Measurements from ENCODE around the gene RGS9. TPM values are rescaled to one million over a fixed set of nuclear protein-coding genes. Genes with fewer than 3 reads are reported as not detected.
"Not testable (repeated sequence)": the region's sequence is repeated elsewhere in the genome, so short reads cannot be mapped to it uniquely, and the experiment has no call there.

Gene RGS9
- total and polyA plus RNA-seq, 2 donors (not counting 1 experiment from before 2014, with no cell fraction given): 0.36 to 3.4 TPM

DNA sequence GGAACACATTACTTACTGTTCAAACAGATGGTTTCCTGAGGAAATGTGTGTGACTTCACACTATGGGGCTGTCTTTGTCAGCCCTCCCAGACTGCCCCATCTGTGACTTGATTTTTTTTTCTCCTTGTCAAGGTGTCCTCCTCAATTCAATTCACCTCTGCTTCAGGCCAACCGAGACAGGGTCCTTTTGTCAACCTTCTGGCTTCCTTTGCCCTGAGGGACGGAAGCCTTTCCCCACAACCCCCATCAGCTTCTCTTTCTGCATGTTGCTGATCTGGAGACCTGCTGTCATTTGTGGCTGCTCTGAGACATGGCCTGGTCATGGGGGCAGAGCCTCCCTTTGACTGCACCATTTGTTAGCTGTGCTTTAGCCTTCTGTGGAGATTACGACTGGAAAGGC lies 21.3 kb upstream of the RGS9 start:
- Histone ChIP-seq H3K9me3 (ENCODE audit: control extremely low read depth in 1 of 3, control insufficient read depth in 2 of 3, insufficient read depth in 1 of 3, low read length in 2 of 3) (no peaks in the 10 kb centered on the region), H3K4me1 (ENCODE audit: control insufficient read depth in 2 of 2, insufficient read depth in 2 of 2, low read length in 2 of 2) (no peaks in the 10 kb centered on the region), H3K4me2 (replicated peaks; ENCODE audit: low read depth, low read length, poor library complexity, severe bottlenecking) (no peak overlapping the region), H3K4me3 (ENCODE audit: control extremely low read depth in 1 of 5, extremely low read depth in 1 of 5, insufficient read depth in 1 of 5, low read depth in 2 of 5, low read length in 4 of 5) (no peak overlapping the region), H3K27ac (ENCODE audit: low read length in 2 of 2) (no peak overlapping the region), H2AFZ (ENCODE audit: insufficient read depth, low read depth, low read length, poor library complexity, severe bottlenecking) (peak overlapping the region; percentile 16), H3K79me2 (ENCODE audit: control insufficient read depth, insufficient read depth, low read length) (no peaks in the 10 kb centered on the region), H3K27me3 (replicated peaks in 1 of 4; ENCODE audit: control extremely low read depth in 1 of 4, control insufficient read depth in 3 of 4, insufficient read depth in 4 of 4, low read length in 3 of 4) (peaks cover 0 to 5% (median 0%) of the 10 kb centered on the region in 4 experiments), H4K20me1 (ENCODE audit: control insufficient read depth, insufficient read depth, low read length, poor library complexity, severe bottlenecking) (no peaks in the 10 kb centered on the region), H3K9ac (ENCODE audit: low read length) (no peak overlapping the region), H3K36me3 (replicated peaks in 1 of 2; ENCODE audit: control extremely low read depth in 1 of 2, control insufficient read depth in 1 of 2, extremely low read depth in 1 of 2, insufficient read depth in 2 of 2, low read length in 1 of 2) (no peaks in the 10 kb centered on the region)
- no peak for TF ChIP-seq EZH2 (IDR thresholded peaks at IDR 0.05; ENCODE audit: borderline replicate concordance, insufficient read depth, low read depth, low read length, poor library complexity, severe bottlenecking)
- TF ChIP-seq, protein P1, sequence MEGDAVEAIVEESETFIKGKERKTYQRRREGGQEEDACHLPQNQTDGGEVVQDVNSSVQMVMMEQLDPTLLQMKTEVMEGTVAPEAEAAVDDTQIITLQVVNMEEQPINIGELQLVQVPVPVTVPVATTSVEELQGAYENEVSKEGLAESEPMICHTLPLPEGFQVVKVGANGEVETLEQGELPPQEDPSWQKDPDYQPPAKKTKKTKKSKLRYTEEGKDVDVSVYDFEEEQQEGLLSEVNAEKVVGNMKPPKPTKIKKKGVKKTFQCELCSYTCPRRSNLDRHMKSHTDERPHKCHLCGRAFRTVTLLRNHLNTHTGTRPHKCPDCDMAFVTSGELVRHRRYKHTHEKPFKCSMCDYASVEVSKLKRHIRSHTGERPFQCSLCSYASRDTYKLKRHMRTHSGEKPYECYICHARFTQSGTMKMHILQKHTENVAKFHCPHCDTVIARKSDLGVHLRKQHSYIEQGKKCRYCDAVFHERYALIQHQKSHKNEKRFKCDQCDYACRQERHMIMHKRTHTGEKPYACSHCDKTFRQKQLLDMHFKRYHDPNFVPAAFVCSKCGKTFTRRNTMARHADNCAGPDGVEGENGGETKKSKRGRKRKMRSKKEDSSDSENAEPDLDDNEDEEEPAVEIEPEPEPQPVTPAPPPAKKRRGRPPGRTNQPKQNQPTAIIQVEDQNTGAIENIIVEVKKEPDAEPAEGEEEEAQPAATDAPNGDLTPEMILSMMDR (IDR thresholded peaks at IDR 0.05): no peak
- ATAC-seq (ENCODE audit: low read depth) (no peak), DNase-seq (no peak)
- Mint-ChIP-seq H3K4me3 (no peak overlapping the region), H3K27ac (no peak overlapping the region), H3K9me3 (ENCODE audit: insufficient read depth) (no peaks in the 10 kb centered on the region), H3K27me3 (no peaks in the 10 kb centered on the region), H3K4me1 (peaks cover 7% of the 10 kb centered on the region)
- POLR2A ChIA-PET: interaction anchor here (0.6 kb wide), 1 partner anchor 158 kb away, joined by 3 read pairs; no protein-coding TSS in a partner anchor
- WGBS (ENCODE audit: insufficient coverage): 14% methylated on average over 1 of the region's 3 CpGs
- CTCF ChIA-PET: interaction anchor here (0.8 kb wide), 1 partner anchor 12 kb away, joined by 3 read pairs; no protein-coding TSS in a partner anchor
- intact Hi-C loops (cut with micrococcal nuclease): no loop called here

DNA sequence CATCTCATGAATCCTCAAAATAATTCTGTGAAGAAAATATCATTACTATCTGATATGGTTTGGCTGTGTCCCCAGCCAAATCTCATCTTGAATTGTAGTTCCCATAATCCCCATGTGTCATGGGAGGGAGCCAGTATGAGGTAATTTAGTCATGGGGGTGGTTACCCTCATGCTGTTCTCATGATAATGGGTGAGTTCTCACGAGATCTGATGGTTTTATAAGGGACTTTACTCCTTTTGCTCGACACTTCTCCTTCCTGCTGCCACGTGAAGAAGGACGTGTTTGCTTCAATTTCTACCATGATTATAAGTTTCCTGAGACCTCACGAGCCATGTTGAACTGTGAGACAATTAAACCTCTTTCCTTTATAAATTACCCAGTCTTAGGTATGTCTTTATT lies 20.7 kb upstream of the RGS9 start:
- H2AFZ ChIP-seq (ENCODE audit: insufficient read depth, low read depth, low read length, poor library complexity, severe bottlenecking); H3K9me3 ChIP-seq (ENCODE audit: control extremely low read depth in 1 of 3, control insufficient read depth in 2 of 3, insufficient read depth in 1 of 3, low read length in 2 of 3); H3K4me1 Mint-ChIP-seq; H3K4me3 ChIP-seq (ENCODE audit: control extremely low read depth in 1 of 5, extremely low read depth in 1 of 5, insufficient read depth in 1 of 5, low read depth in 2 of 5, low read length in 4 of 5); H3K9me3 Mint-ChIP-seq (ENCODE audit: insufficient read depth); POLR2A ChIA-PET; H3K79me2 ChIP-seq (ENCODE audit: control insufficient read depth, insufficient read depth, low read length); H4K20me1 ChIP-seq (ENCODE audit: control insufficient read depth, insufficient read depth, low read length, poor library complexity, severe bottlenecking); H3K4me1 ChIP-seq (ENCODE audit: control insufficient read depth in 2 of 2, insufficient read depth in 2 of 2, low read length in 2 of 2); H3K27ac Mint-ChIP-seq; ATAC-seq (ENCODE audit: low read depth); H3K27me3 Mint-ChIP-seq; H3K27ac ChIP-seq (ENCODE audit: low read length in 2 of 2); H3K27me3 ChIP-seq (replicated peaks in 1 of 4; ENCODE audit: control extremely low read depth in 1 of 4, control insufficient read depth in 3 of 4, insufficient read depth in 4 of 4, low read length in 3 of 4); H3K9ac ChIP-seq (ENCODE audit: low read length); intact Hi-C loops (cut with micrococcal nuclease); H3K4me3 Mint-ChIP-seq; DNase-seq; H3K36me3 ChIP-seq (replicated peaks in 1 of 2; ENCODE audit: control extremely low read depth in 1 of 2, control insufficient read depth in 1 of 2, extremely low read depth in 1 of 2, insufficient read depth in 2 of 2, low read length in 1 of 2); H3K4me2 ChIP-seq (replicated peaks; ENCODE audit: low read depth, low read length, poor library complexity, severe bottlenecking): not testable (repeated sequence)
- CTCF ChIA-PET: interaction anchor here (0.8 kb wide), 1 partner anchor 11 kb away, joined by 3 read pairs; no protein-coding TSS in a partner anchor
- no CpG with 5 or more reads among the region's 5 CpGs for whole genome bisulfite sequencing (ENCODE audit: insufficient coverage)
